ENCODE data around the gene IFNL4. TPM values are rescaled to one million over a fixed set of nuclear protein-coding genes. Genes with fewer than 3 reads are reported as not detected.

Gene IFNL4
- total RNA-seq, 3 donors from 2014 or later = not detected

GRCh38 chr19:39199025-39199424, 49.6 kb downstream of the IFNL4 start:
- H3K9me3 ChIP-seq = no peaks in the 10 kb centered on the region
- intact Hi-C loops (cut with DNase I, micrococcal nuclease) = no loop called here
- no peak overlapping the region for H3K4me3 ChIP-seq
- H3K4me1 ChIP-seq (ENCODE audit: low read depth) = no peaks in the 10 kb centered on the region
- H3K36me3 ChIP-seq (ENCODE audit: low read depth) = no peaks in the 10 kb centered on the region
- ATAC-seq = peak; percentile 40
- TF ChIP-seq CTCF (IDR thresholded peaks at IDR 0.05) = no peak
- DNase-seq = no peak

DNA sequence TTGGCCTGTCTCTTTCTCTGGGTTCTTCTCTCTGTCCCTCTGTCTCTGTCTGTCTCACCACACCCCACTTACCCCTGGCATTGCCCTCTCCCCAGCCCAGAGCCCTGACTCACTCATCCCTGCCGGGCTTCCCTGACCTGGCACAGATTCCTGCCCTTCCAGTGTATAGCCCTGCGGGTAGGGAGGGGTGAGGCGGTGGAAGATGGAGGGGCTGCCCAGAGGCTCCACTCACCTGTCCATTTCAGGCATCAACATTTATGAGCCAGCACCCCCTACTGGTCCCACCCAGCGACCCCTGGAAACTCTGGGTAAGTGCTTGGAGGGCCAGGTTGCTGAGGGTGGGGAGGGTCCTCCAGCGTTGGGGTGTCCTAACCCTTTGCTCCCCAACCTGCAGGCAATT, 50.8 kb downstream of the IFNL4 start:
- no peak overlapping the region for H3K4me3 ChIP-seq
- intact Hi-C loops (cut with DNase I, micrococcal nuclease) = no loop called here
- DNase-seq (no peak), ATAC-seq (no peak)
- H3K9me3 ChIP-seq = no peaks in the 10 kb centered on the region
- TF ChIP-seq CTCF (IDR thresholded peaks at IDR 0.05) = no peak
- H3K4me1 ChIP-seq (ENCODE audit: low read depth) = no peaks in the 10 kb centered on the region
- no peaks in the 10 kb centered on the region for H3K36me3 ChIP-seq (ENCODE audit: low read depth)

DNA sequence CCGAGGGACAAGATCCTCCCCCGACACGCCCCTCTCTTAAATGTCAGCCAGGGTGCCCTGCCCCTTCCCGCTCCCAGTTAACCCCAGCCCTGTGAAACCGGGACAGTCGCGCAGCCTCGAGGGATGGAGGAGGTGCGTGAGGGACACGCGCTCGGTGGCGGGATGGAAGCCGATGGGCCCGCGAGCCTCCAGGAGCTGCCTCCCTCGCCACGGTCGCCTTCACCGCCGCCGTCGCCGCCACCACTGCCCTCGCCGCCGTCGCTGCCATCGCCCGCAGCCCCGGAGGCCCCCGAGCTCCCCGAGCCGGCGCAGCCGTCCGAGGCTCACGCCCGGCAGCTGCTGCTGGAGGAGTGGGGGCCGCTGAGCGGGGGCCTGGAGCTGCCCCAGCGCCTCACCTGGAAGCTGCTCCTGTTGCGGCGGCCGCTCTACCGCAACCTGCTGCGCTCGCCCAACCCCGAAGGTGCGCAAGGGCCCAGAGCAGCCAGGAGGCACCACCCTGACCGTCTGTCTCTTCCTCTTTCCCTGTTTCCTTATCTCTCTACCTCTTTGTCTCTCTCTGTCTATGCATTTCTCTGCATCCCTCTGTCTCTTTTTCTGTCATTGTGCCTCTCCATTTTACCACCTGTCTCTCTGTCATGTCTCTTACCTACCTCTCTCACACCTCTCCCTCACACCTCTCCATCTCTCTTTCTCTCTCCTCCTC, 51.6 kb downstream of the IFNL4 start, which contains the start of gene NCCRP1:
Gene NCCRP1, plus strand, starts transcription at position 105 of the 703 bp plus-strand sequence. Its CDS starts 19 bp downstream, at position 124.
- H3K36me3 ChIP-seq (ENCODE audit: low read depth) = no peaks in the 10 kb centered on the region
- no peak for TF ChIP-seq CTCF (IDR thresholded peaks at IDR 0.05)
- H3K4me1 ChIP-seq (ENCODE audit: low read depth) = no peaks in the 10 kb centered on the region
- no peak for ATAC-seq
- H3K9me3 ChIP-seq = no peaks in the 10 kb centered on the region
- intact Hi-C loops (cut with DNase I, micrococcal nuclease) = no loop called here
- DNase-seq = no peak
- no peak within 1 kb of the TSS for H3K4me3 ChIP-seq

- TF ChIP-seq CTCF (IDR thresholded peaks at IDR 0.05) = no peak
- intact Hi-C loops (cut with DNase I, micrococcal nuclease) = no loop called here
Observed at GRCh38 chr19:39196320-39196719, 52.3 kb downstream of the IFNL4 start.

More at GRCh38 chr19:39196320-39196719, 52.3 kb downstream of the IFNL4 start:
- DNase-seq (no peak), ATAC-seq (no peak)
- Histone ChIP-seq H3K9me3 (no peaks in the 10 kb centered on the region), H3K4me3 (no peak overlapping the region), H3K36me3 (ENCODE audit: low read depth) (no peaks in the 10 kb centered on the region), H3K4me1 (ENCODE audit: low read depth) (no peaks in the 10 kb centered on the region)

Other genes with a start within 250 kb of the IFNL4 start
- gene FBXO27, start 216.3 kb downstream of the IFNL4 start, total RNA-seq = 10 to 100 TPM in 1 of 3 donors, 1 to 10 TPM in 1, under 1 TPM in 1; 0.63 to 10.2 (median 1.5) TPM
- gene ACP7, start 164.5 kb downstream of the IFNL4 start, total RNA-seq = not detected
- gene PAK4, start 123.1 kb downstream of the IFNL4 start, total RNA-seq = 100 to 1,000 TPM in 1 of 3 donors, 10 to 100 TPM in 2; 54.4 to 116 (median 76.5) TPM
- under 1 TPM in 1 of 3 donors, not detected in 2; 0.14 TPM for gene NCCRP1, start 51.9 kb downstream of the IFNL4 start, total RNA-seq
- gene SYCN, start 44.6 kb downstream of the IFNL4 start, total RNA-seq = not detected
- not detected for gene IFNL3, start 3.9 kb downstream of the IFNL4 start, total RNA-seq
- gene IFNL2, start 19.5 kb upstream of the IFNL4 start, total RNA-seq = not detected
- not detected for gene IFNL1, start 47.6 kb upstream of the IFNL4 start, total RNA-seq
- gene LRFN1, start 72.0 kb upstream of the IFNL4 start, total RNA-seq = 1 to 10 TPM in 1 of 3 donors, under 1 TPM in 2; 0.34 to 2.3 (median 0.52) TPM
- gene GMFG, start 87.2 kb upstream of the IFNL4 start, total RNA-seq = 10 to 100 TPM; 10.3 to 23.8 (median 14.1) TPM
- 10 to 100 TPM; 55.1 to 91.5 (median 67.4) TPM for gene SAMD4B, start 93.6 kb upstream of the IFNL4 start, total RNA-seq
- 10 to 100 TPM; 28.1 to 44.8 (median 32.3) TPM for gene PAF1, start 142.2 kb upstream of the IFNL4 start, total RNA-seq
- gene MED29, start 142.5 kb upstream of the IFNL4 start, total RNA-seq = 10 to 100 TPM; 28.4 to 31.2 (median 28.8) TPM
- gene ZFP36, start 158.0 kb upstream of the IFNL4 start, total RNA-seq = 100 to 1,000 TPM; 200 to 236 (median 235) TPM
- gene PLEKHG2, start 163.8 kb upstream of the IFNL4 start, total RNA-seq = 10 to 100 TPM in 2 of 3 donors, 1 to 10 TPM in 1; 6.5 to 26.7 (median 17.9) TPM
- 1,000 to 10,000 TPM; 1,270 to 1,804 (median 1,507) TPM for gene RPS16, start 187.1 kb upstream of the IFNL4 start, total RNA-seq
- gene SUPT5H, start 196.7 kb upstream of the IFNL4 start, total RNA-seq = 100 to 1,000 TPM; 101 to 122 (median 102) TPM
- 10 to 100 TPM; 52.6 to 57.9 (median 57.7) TPM for gene TIMM50, start 232.0 kb upstream of the IFNL4 start, total RNA-seq

Data from mucosa of descending colon (tissue), 3 donors.